ENCODE data around the gene SRF. TPM values are rescaled to one million over a fixed set of nuclear protein-coding genes. Genes with fewer than 3 reads are reported as not detected.
A peak's percentile ranks its signal among the peaks of the same experiment; 100 is the strongest.

Gene SRF
- total RNA-seq, 1 donor from 2014 or later = 33.6 TPM

- Histone ChIP-seq H3K4me3 (peak within 1 kb of the TSS; percentile 62), H3K4me1 (peaks cover 17% of the 10 kb centered on the region), H3K9me3 (no peaks in the 10 kb centered on the region), H3K27ac (peak within 1 kb of the TSS; percentile 58), H3K27me3 (peaks cover 8% of the 10 kb centered on the region), H3K36me3 (no peaks in the 10 kb centered on the region)
- TF ChIP-seq CTCF (IDR thresholded peaks at IDR 0.05) = peak; percentile 92
- DNase-seq (peak; percentile 92), ATAC-seq (peak; percentile 98)
- intact Hi-C loops (cut with DNase I) = no loop called here
Measured at GRCh38 chr6:43228951-43229802, 58.1 kb downstream of the SRF start, which contains the start of gene DNPH1. Gene DNPH1, minus strand, starts transcription at chr6:43229481. Its CDS starts 25 bp downstream, at chr6:43229456.

GRCh38 chr6:43229803-43230620 is 58.9 kb downstream of the SRF start:
- H3K27me3 ChIP-seq = peaks cover 8% of the 10 kb centered on the region
- no peaks in the 10 kb centered on the region for H3K36me3 ChIP-seq
- TF ChIP-seq CTCF (IDR thresholded peaks at IDR 0.05) = no peak
- ATAC-seq = no peak
- peak overlapping the region; percentile 62 for H3K4me3 ChIP-seq
- intact Hi-C loops (cut with DNase I) = no loop called here
- peak; percentile 31 for DNase-seq
- no peaks in the 10 kb centered on the region for H3K9me3 ChIP-seq
- H3K27ac ChIP-seq = no peak overlapping the region
- H3K4me1 ChIP-seq = peaks cover 10% of the 10 kb centered on the region

- no peak overlapping the region for H3K27ac ChIP-seq
- ATAC-seq (no peak), DNase-seq (no peak)
- H3K4me1 ChIP-seq = peaks cover 10% of the 10 kb centered on the region
- no peak for TF ChIP-seq CTCF (IDR thresholded peaks at IDR 0.05)
- intact Hi-C loops (cut with DNase I) = no loop called here
- no peak overlapping the region for H3K4me3 ChIP-seq
- H3K27me3 ChIP-seq = peaks cover 8% of the 10 kb centered on the region
- no peaks in the 10 kb centered on the region for H3K36me3 ChIP-seq
- no peaks in the 10 kb centered on the region for H3K9me3 ChIP-seq
Measured at GRCh38 chr6:43231053-43231452, 60.0 kb downstream of the SRF start.

Other genes starting within 250 kb of the SRF start
- gene CNPY3, start 241.8 kb upstream of the SRF start, total RNA-seq = 63.7 TPM
- gene GNMT, start 210.5 kb upstream of the SRF start, total RNA-seq = 1.4 TPM
- 30.4 TPM for gene PEX6, start 192.1 kb upstream of the SRF start, total RNA-seq
- 24.1 TPM for gene PPP2R5D, start 186.7 kb upstream of the SRF start, total RNA-seq
- gene MEA1, start 157.3 kb upstream of the SRF start, total RNA-seq = 45.5 TPM
- gene KLHDC3, start 157.0 kb upstream of the SRF start, total RNA-seq = 58.8 TPM
- gene RRP36, start 149.6 kb upstream of the SRF start, total RNA-seq = 39.4 TPM
- 20.1 TPM for gene CUL7, start 117.4 kb upstream of the SRF start, total RNA-seq
- gene MRPL2, start 111.8 kb upstream of the SRF start, total RNA-seq = 42.4 TPM
- 32.0 TPM for gene KLC4, start 111.6 kb upstream of the SRF start, total RNA-seq
- gene PTK7, start 95.0 kb upstream of the SRF start, total RNA-seq = 97.1 TPM
- 37.4 TPM for gene CUL9, start 10.9 kb downstream of the SRF start, total RNA-seq
- 27.6 TPM for gene DNPH1, start 58.2 kb downstream of the SRF start, total RNA-seq
- 0.17 TPM for gene TTBK1, start 72.2 kb downstream of the SRF start, total RNA-seq
- not detected for gene SLC22A7, start 127.0 kb downstream of the SRF start, total RNA-seq
- gene CRIP3, start 137.6 kb downstream of the SRF start, total RNA-seq = 0.90 TPM
- 16.4 TPM for gene ZNF318, start 198.4 kb downstream of the SRF start, total RNA-seq

Measured in upper lobe of right lung (tissue), 1 donor.